ENCODE measurements around the gene PTPN6. TPM values are rescaled to one million over a fixed set of nuclear protein-coding genes. Genes with fewer than 3 reads are reported as not detected.

The PTPN6 gene
- total RNA-seq, 1 experiment from 2014 or later: 47.7 TPM

- ATAC-seq (no peak), DNase-seq (ENCODE audit: low read depth, low spot score) (no peak)
- Histone ChIP-seq H3K4me2 (ENCODE audit: low read length) (no peak overlapping the region), H3K27me3 (ENCODE audit: insufficient read depth, low read length) (no peaks in the 10 kb centered on the region), H3K9ac (ENCODE audit: low read length) (no peak overlapping the region), H3K9me3 (ENCODE audit: control insufficient read depth in 1 of 2, insufficient read depth in 1 of 2, low read depth in 1 of 2, low read length in 2 of 2) (no peaks in the 10 kb centered on the region), H3K36me3 (ENCODE audit: control insufficient read depth in 1 of 2, insufficient read depth in 2 of 2, low read length in 2 of 2) (peaks cover 55 to 64% of the 10 kb centered on the region in 2 experiments), H2AFZ (ENCODE audit: low read depth, low read length, poor library complexity, severe bottlenecking) (no peak overlapping the region), H3K9me2 (ENCODE audit: insufficient read depth) (no peaks in the 10 kb centered on the region), H3K79me2 (ENCODE audit: insufficient read depth, low read length) (peaks cover 9% of the 10 kb centered on the region), H4K20me1 (ENCODE audit: insufficient read depth) (no peaks in the 10 kb centered on the region), H3K4me1 (ENCODE audit: control insufficient read depth in 1 of 2, insufficient read depth in 2 of 2, low read length in 2 of 2) (no peaks in the 10 kb centered on the region), H3K27ac (ENCODE audit: low read depth, low read length) (no peak overlapping the region), H3K4me3 (replicated peaks in 1 of 2; ENCODE audit: low read depth in 1 of 2, low read length in 2 of 2) (no peak overlapping the region)
- ChIA-PET CTCF (interaction anchor here (1.0 kb wide), 1 partner anchor 14 kb away, joined by 3 read pairs; no protein-coding TSS in a partner anchor), POLR2A (interaction anchor here (0.5 kb wide), 1 partner anchor 111 kb away, joined by 3 read pairs; the partner anchor contains the start of gene TPI1), RAD21 (ENCODE audit: low non-redundant PET in 1 of 2, low total read pairs in 2 of 2, uncharacterized antibody in 2 of 2, unreplicated experiment in 2 of 2) (no interaction called here)
- BruUV-seq (replicated peaks): no TSS peak
- intact Hi-C loops (cut with micrococcal nuclease): no loop called here
- TF ChIP-seq EZH2phosphoT487 (IDR thresholded peaks at IDR 0.05; ENCODE audit: borderline replicate concordance) (no peak), ZFX (IDR thresholded peaks at IDR 0.05) (no peak), POLR2A (IDR thresholded peaks at IDR 0.05; ENCODE audit: borderline replicate concordance, extremely low read depth, insufficient read depth, insufficient read length) (no peak), SIN3A (IDR thresholded peaks at IDR 0.05; ENCODE audit: low read depth) (peak; percentile 13; the same call in 1 of the 2 replicates), ELF1 (IDR thresholded peaks at IDR 0.05; ENCODE audit: borderline replicate concordance, low read depth) (no peak), EZH2 (IDR thresholded peaks at IDR 0.05) (no peak), CEBPB (IDR thresholded peaks at IDR 0.05; ENCODE audit: low read depth) (no peak), SRF (IDR thresholded peaks at IDR 0.05; ENCODE audit: low read depth) (no peak), CBX3 (IDR thresholded peaks at IDR 0.05; ENCODE audit: low read depth) (no peak), CTCF (IDR thresholded peaks at IDR 0.05 in 2 of 3, conservative IDR thresholded peaks at IDR 0.05 in 1 of 3; ENCODE audit: borderline replicate concordance in 1 of 3, insufficient read depth in 1 of 3, low read depth in 2 of 3, low read length in 2 of 3) (no peak), TCF7L2 (IDR thresholded peaks at IDR 0.05; ENCODE audit: borderline replicate concordance, extremely low read depth, insufficient read depth, insufficient read length) (no peak), POLR2AphosphoS5 (IDR thresholded peaks at IDR 0.05; ENCODE audit: low read depth, low read length) (0 out of 2 replicates have a peak, but pooled peaks have one; percentile 24)
Observed at GRCh38 chr12:6979021-6979420, 27.9 kb downstream of the PTPN6 start.

Measured in HCT116 (cell line).